HG03139 (cell line): ENCODE results near the gene SHE.

Experiments used
- ATAC-seq: cut with Tn5 transposase; IDR thresholded peaks from one replicate; pipeline ENCODE4 v1.9.1; 2021; ENCODE audit not compliant: unreplicated experiment

The SHE gene

GRCh38 chr1:154453161-154453560 lies 49.1 kb downstream of the SHE start:
- no peak for ATAC-seq

- no peak for ATAC-seq
Observed at GRCh38 chr1:154448331-154448811, 53.8 kb downstream of the SHE start.

GRCh38 chr1:154446789-154447188 lies 55.4 kb downstream of the SHE start:
- no peak for ATAC-seq

GRCh38 chr1:154446292-154446691 lies 55.9 kb downstream of the SHE start:
- ATAC-seq: no peak

- ATAC-seq: no peak
Observed at GRCh38 chr1:154445040-154445472, 57.2 kb downstream of the SHE start.

- ATAC-seq: no peak
Observed at GRCh38 chr1:154443274-154444013, 58.8 kb downstream of the SHE start.

GRCh38 chr1:154442006-154442740 lies 60.0 kb downstream of the SHE start:
- ATAC-seq: no peak

GRCh38 chr1:154441241-154441888 lies 60.8 kb downstream of the SHE start:
- ATAC-seq: no peak

GRCh38 chr1:154440036-154440804 lies 62.0 kb downstream of the SHE start:
- no peak for ATAC-seq

GRCh38 chr1:154436433-154436832 lies 65.8 kb downstream of the SHE start:
- ATAC-seq: no peak

- no peak for ATAC-seq
Observed at GRCh38 chr1:154435599-154436200, 66.5 kb downstream of the SHE start.

GRCh38 chr1:154434346-154435085 lies 67.7 kb downstream of the SHE start:
- no peak for ATAC-seq

- no peak for ATAC-seq
Observed at GRCh38 chr1:154433161-154433764, 68.9 kb downstream of the SHE start.

- ATAC-seq: no peak
Observed at GRCh38 chr1:154431586-154432373, 70.4 kb downstream of the SHE start.

GRCh38 chr1:154430903-154431302 lies 71.3 kb downstream of the SHE start:
- no peak for ATAC-seq

- ATAC-seq: no peak
Observed at GRCh38 chr1:154429841-154430611, 72.2 kb downstream of the SHE start.
